ENCODE data around the gene GPNMB.
"Not testable (repeated sequence)": the region's sequence is repeated elsewhere in the genome, so short reads cannot be mapped to it uniquely, and the experiment has no call there.

Gene GPNMB

DNA sequence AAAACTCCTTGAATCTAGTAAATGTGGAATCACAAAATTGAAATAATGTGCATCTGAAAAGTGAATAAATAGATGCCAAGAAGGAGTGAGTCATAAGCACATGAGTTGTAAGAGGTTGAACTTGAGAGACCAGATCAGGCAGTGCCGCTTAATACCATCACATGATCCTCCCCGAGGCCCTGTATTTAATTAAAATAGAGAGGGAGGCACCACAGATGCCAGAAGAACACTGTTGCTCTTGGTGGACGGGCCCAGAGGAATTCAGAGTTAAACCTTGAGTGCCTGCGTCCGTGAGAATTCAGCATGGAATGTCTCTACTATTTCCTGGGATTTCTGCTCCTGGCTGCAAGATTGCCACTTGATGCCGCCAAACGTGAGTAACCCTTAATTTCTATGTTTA, at the start of gene GPNMB:
GPNMB (plus strand) TSS at position 221 of the 400 bp plus-strand sequence; CDS start at position 304, 83 bp downstream.
- DNase-seq, result no peak

DNA sequence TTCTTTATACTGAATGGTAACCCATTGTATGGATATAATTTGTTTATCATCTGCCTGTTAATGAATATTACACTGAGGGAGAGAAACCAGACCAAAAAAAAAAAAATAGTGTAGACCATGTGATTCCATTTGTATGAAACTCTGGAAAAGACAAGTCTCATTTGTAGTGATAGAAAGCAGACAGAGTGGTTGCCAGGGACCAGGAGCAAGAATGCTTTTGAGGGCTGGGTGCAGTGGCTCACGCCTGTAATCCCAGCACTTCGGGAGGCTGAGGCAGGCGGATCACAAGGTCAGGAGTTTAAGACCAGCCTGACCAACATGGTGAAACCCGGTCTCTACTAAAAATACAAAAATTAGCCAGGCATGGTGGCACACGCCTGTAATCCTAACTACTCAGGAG, 48.8 kb upstream of the GPNMB start:
- DNase-seq, result not testable (repeated sequence)

DNA sequence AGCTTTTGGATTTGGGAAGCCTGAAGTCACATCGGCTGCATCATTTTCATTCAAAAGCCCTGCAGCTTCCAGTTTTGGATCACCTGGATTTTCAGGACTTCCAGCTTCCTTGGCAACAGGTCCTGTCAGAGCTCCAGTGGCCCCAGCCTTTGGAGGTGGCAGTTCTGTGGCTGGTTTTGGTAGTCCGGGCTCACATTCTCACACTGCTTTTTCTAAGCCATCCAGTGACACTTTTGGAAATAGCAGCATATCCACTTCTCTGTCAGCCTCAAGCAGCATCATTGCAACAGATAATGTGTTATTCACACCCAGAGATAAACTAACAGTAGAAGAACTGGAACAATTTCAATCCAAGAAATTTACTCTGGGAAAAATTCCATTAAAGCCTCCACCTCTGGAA, 46.2 kb upstream of the GPNMB start:
- DNase-seq, result no peak

DNA sequence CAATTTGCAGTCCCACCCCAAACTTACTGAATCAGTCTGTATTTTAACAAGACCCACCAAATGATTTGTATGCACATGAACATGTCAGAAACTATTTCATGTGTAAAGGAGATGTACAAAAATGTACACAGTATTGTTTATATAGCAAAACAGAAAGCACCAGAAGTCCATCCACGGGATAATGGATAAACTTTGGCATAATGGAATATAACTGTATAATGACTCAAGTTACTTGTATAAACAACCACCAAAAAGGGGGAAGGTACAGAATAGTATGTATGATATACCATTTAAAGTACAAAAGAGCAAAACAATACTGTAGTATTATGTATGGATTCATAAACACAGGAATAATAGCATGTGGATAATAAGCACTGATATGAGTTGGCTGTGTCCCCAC, 42.3 kb upstream of the GPNMB start:
- DNase-seq, result no peak

DNA sequence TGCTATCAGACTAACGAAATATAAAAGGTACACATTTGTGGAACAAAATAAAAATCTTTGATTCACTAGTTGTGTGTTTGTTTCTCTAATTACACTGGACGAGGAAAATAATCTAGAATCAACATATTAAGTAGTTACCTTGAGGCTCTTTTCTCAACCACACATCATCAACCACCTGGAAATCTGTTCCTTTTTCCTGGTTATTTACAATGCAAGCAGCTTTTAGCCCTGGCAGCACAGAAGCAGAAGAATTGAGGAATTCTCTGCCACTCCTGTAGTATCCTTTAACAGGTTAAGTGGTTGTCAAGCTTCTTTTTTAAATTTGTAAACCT, 41.0 kb upstream of the GPNMB start:
- peak; percentile 41 for DNase-seq

DNA sequence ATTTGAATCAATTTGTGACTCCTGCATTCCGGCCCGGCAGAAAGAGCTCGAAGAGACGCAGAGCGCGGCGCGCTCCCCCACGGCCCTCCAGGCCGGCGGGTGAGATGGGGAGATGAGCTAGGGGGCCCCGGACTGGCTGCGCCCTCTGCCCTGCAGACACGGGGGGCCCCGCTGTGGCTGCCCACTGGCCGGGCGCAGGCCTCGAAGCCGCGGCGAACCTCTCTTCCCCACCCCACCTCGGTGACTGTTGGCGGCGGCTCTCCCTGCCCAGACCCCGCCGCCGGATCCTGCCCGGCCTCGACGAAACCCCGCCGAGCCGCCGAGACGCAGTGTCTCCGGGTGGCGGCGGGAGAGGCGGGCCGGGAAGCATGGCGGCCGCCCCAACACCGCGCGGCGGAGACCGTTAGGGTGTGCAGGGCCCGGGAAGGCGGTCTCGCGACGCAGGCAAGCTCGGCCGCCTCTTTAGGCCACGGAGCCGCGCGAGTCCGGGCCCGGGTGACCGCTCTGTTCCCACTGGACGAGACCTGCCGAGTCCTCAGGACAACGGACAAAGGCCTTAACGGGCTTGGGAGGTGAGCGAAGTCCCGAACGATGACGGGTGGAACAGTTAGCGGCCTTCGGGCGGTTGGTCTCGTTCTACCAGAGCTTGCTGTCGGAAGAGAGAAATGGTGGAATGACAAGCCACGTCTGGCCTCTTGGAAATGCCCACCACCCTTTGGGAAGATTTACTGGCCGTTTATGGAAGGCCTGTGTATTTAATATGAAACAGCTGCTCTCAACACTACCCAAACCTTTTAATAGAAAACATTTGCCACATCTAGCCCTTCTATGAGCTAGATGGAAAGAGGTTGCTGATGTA, 40.4 kb upstream of the GPNMB start:
- DNase-seq, result peak; percentile 41

DNA sequence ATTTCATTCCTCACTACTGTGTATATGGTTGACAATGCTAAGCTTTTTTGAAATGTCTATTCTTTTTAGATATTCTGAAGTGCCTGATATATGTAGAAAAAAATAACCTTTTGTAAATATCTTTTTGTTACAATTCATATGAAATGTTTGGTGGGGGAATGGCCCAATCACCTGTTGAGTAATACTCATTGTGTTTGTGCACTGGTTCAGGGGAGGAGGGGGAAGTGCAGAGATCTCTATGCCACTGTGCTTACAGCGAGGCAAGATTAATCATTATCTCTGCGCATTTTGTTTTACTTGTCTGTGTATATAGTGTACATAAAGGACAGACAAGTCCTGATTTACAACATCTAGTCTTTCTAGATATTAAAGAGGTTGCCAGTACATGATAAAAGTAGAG, 39.6 kb upstream of the GPNMB start:
- no peak for DNase-seq

DNA sequence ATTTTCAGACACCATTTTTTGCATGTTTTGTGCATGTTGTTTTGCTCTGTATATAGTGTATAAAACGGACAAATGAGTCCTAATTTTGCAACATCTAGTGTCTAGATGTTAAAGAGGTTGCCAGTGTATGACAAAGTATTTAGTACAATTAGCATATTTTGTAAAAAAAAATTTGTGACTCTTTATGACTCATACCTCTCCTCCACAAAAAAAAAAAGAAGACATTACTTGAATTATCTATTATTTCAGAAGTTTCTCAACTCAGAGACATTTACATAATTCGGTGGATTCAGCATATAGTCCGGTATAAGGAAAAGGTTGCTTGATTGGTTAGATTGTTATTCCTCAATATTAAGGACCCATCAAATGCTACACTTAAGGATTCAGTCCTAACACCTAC, 38.7 kb upstream of the GPNMB start:
- no peak for DNase-seq

DNA sequence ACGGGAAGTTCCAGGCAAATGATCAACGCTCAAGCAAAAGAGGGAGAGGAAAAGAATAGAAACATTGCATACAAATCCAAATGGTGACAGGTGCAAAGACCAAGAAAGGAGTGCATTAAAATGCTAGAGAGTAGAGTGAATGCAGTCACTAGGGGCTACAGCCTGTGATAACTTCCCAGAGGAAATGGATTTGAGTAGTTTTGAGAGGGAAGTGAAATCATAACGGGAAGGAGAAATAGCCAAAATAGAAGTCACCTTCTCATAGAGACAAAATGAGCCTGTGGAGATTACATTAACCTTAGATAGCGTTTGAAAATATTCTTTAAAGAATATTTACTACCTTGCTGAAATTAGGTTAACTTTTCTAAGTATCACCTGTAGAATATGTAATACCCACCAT, 38.3 kb upstream of the GPNMB start:
- no peak for DNase-seq

DNA sequence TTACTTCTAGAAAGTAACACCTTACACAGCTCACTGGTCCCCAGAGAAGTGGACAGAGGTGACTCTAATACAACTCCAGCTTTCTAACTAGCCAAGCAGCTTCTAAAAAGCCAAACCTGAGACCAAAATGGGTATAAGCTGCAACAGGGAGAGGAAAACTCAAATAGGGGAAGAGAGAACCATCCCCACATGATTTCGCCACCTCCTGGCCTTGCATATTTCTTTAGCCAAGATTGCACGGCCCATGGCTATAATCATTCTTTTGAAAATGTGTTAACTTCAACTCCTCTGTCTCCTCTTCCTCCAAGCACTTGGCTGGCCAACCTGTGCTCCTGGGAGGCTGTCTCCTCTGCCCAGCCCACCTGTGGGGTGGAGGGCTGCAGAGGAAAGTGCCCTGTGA, 36.1 kb upstream of the GPNMB start:
- no peak for DNase-seq

DNA sequence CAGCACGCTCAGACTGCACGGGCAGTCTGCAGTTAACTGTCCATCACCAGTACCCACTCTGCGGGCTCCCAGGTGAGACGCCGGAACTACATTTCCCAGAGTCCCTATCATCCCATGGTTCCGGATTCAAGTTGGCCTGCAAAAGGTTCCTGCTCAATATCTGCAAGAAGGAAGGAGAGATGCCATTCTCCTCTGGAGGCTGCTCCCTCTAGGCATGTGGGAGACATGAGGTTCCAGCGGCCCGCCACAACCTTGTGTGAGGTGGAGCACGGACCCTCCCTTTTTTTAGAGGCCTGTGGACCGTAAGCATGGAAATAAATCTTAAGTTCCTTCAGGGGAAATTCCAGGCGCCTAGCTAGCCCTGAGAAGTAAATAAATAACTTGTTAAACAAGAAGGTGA, 35.0 kb upstream of the GPNMB start:
- DNase-seq, result no peak

DNA sequence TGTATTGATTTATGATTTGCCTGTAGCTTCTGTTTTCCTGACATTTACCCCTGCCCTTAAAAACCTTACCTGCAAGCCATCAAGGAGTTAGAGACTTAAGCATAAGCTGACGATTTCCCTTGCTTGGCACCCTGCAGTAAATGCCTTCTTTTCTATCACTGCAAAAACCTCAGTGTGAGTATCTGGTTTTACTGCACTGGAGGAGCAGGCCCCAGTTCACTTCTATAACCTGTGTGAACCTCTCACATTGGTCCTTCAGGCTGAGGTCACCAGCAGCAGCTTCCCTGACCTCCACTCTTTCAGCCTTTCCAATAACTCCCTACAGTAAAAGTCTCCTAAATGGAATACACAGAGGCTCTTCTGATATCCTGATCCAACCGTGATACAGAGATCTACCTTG, 34.2 kb upstream of the GPNMB start:
- no peak for DNase-seq

DNA sequence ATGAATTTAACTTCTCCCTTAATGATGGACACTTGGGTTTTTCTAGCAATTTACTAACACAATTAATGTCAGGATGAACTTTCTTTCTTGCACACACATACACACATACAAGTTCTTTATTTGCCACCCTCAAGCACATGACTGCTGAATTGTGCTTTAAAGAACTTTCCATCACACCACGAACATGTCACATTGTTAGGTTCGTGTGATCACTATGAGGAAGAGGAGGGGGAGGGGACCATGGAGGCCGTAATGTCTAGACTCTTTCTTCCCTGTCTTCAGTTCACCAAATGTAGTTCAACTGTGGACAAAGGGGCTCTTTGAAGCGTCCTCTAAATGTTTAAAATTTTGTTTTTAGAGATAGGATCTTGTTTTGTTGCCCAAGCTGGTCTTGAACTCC, 33.7 kb upstream of the GPNMB start:
- DNase-seq, result no peak

DNA sequence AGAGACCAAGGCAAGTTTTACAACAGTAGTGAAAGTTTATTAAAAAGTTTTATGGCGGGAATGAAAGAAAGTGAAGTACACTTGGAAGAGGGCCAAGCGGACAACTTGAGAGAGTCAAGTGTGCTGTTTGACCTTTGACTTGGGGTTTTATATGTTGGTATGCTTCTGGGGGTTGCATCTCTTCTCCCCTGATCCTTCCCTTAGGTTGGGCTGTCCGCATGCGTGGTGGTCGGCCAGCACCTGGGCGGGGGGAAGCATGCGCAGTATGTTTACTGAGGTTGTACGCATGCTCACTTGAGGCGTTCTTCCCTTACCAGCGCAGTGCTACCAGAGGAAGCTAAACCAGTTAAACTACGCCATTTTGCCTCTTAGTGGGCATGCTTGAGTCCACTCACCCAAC, 32.8 kb upstream of the GPNMB start:
- no peak for DNase-seq

DNA sequence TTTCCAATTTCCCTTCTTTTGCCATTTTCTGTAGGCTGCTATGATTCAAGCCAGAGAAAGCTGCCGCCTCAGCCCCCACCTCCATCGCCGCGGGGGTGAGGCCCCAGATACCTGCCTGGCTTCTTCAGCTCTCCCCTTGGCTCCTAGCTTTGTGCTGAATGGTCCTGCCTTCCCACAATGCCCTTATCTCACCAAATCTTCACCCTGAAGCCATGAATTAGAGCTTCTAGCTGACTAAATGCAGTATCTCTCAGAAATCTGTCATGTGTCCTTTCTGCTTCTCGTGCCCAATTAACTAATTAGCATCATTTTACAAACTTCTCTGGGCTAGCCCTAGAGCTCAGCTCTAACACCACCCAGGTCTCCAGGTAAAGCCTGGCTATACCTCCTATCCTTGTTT, 32.2 kb upstream of the GPNMB start:
- no peak for DNase-seq

DNA sequence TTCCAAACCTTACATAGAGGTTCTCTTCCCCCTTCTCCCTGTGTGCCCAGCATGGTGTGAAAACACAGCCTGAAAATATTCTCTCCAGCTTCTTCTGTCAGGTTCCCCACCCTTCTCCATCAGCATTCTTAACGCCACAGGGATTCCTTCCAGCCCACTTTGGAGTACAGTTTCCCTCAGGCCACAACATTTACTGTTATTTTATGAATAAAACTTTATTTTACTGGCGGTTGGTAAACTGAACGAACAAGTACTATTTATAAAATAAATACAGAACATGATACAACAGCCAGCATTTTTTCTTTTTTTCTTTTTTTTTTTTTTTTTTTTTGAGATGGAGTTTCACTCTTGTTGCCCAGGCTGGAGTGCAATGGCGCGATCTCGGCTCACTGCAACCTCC, 31.6 kb upstream of the GPNMB start:
- no peak for DNase-seq

DNA sequence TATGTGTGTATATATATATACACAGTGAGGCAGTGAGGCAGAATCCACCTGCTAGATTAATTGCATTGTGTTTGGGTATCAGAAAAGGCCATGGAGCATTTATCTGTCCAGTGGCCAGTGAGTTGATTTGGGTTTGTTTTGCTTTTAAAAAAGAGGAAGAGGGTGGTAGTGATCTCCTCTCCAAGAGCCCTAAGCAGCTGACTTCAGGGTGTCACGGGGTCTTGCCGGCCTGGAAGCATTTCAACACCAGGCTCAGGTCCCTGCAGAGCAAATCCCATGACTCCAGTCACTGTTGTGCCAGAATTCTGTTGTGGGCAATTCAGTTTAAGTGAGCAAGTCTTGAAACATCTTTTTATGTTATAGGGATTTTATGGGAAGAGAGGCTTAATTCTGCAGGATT, 30.6 kb upstream of the GPNMB start:
- no peak for DNase-seq

DNA sequence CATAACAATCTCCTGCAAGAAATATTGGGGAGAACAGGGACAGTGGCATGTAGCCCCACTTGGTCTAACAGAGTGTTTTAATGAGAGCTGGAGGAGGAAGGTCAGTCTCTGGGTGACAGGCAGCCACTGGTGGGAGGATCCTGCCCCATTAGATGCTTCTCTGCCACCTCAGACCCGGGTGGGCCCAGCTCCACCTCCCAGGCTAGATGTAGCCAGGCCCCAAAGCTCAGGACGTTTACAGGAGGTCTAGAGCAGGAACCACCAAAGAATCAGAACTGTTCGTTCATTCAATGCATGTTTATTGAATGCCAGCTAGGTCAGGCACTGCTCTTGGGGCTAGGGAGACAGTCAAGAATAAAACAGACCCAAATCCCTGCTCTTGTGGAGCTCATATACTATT, 28.4 kb upstream of the GPNMB start:
- no peak for DNase-seq

DNA sequence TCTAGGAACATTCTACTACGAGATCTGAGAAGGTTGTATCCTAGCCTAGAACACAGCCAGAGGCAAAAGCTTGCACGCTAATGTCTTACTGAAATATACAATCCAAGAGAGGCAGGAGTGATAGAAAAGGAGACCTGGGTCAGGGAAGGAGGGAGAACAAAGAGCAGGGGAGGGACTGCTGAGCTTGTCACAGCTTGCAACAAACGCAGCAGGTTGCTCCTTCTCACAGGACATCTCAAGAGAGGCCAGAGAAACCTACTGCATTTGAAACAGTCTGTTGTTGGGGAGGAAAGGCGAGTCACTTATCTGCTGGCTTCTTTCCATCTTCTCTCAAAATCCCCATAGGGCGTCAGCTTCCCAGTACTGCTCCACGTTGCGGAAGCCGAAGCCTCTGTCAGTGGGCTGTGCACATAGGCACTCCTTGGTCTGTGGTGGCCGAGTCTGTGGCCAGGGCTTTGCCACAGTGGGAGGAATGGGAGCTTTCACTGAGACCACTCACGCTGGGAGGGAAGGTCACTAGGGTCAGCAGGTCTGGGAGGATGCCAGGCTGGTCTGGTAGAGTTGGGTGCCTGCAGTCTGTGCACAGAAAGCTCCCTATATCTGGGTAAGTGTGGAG, 25.8 kb upstream of the GPNMB start:
- DNase-seq, result no peak

DNA sequence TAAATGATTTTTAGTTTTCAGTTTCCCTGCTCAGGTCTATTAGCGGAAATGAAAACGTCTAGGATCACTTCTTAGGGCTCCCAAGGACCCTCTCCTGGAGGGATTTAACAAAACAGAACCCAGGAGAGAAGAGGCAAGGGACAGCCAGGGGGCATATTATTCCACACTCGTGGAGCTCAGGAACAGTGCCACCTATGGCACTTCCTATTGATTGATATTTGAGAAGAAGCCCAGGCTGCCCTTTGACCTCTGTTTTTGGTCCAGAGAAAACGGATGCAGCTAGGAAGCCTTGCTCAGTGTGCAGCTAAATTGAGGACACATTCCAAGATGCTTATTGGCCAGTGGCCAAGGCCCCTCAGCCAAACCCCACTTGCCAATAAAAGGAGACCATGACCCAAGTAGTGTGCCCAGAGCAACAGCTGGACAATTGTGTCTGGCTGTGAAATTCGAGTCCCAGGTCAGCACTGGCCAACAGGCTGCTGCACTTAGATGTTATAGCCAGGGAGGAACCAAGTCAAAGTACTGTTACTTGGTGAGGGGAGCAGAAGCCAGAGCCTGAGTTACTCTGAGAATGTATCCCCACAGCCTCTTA, 24.0 kb upstream of the GPNMB start:
- DNase-seq, result no peak

DNA sequence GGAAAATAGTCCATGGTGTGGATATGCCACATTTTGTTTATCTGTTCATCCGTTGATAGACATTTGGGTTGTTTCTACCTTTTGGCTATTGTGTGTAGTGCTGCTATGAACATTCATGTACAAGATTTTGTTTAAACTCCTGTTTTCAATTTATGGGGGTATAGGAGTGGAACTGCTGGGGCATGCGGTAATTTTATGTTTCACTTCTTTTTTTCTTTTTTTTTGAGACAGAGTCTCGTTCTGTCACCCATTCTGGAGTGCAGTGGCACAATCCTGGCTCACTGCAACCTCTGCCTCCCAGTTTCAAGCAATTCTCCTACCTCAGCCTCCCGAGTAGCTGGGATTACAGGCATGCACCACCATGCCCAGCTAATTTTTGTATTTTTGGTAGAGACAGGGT, 22.2 kb upstream of the GPNMB start:
- DNase-seq, result not testable (repeated sequence)

DNA sequence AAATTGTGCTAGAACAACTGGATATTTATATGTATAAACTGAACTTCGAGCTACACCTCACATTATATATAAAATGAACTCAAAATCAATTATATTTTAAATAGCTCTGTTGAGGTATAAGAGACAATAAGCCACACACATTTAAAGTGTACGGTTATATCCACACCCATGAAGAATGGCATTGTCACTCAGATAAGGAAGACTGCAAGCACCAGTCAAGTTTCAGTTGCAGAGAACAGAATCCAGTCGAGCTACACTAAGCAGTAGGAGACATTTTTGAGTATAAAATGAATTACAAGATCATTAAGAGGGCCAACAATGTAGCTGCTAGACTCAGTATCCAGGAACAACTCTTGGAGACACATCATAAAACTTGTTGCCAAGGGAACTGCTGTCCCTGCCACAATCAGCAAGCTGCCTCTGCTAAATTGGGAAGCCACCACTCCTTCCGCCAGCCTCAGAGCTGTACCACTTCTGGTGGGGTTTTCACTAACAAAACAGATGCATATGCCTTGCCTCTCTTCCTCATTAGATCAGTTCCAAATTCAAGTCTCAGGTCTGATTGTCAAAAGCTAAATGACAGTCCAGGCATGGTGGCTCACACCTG, 19.6 kb upstream of the GPNMB start:
- DNase-seq, result no peak

DNA sequence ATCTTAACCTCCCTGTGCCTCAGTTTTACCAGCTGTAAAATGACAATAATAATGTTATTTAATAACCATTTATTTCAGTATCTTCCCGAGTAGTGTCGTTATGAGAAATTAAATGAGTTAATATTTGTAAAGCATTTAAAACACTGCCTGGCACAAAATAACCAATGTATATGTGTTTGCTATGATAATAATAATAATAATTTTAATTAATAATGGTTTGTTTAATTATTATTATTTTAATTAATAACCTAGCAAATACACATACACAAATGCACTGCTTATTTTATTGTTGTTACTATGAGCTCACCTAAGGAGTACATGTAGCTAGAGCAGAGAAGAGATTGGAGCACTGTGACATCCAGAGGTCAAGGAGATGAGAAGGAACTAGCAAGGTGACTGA, 18.2 kb upstream of the GPNMB start:
- DNase-seq, result no peak

DNA sequence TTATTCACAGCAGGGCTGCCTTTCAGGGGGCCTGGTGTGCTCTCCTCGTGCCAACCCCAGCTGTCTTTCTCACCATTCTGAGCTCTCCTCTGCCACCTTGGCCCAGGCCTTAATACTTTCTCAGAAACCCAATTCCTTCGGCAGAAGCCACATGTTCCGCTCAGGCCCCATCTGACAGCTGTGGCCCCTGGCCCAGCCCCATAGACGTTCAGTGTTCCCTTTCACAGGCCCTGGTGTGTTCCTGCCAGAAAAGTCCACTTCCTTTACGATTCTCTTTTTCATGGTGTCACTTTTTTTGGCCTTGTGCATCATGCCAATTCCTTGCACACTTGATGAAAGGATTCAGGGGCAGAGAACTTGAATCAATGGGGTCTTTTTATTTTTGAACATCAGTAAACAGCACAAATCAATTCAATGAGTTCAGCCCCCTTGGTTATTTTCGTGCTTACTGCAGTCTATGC, 15.9 kb upstream of the GPNMB start:
- no peak for DNase-seq

All from NCI-H1092 treated with DMSO at 0.1 percent for 48 hours (cell line).